H1 (cell line): ENCODE data around the gene SIM2. TPM values are rescaled to one million over a fixed set of nuclear protein-coding genes. Genes with fewer than 3 reads are reported as not detected.

ENCODE experiments used
- CTCF ChIA-PET: fragments of 300-600 bp; sonication (Branson Sonifier 250); formaldehyde crosslinking; loops from one replicate; lab custom pipeline; 2021; ENCODE audit not compliant: partially characterized antibody; lab: Charles Lee
- POLR2A ChIA-PET: fragments of 300-600 bp; sonication (Branson Sonifier 250); formaldehyde crosslinking; loops from one replicate; lab custom pipeline; 2021; ENCODE audit warnings: inconsistent platforms; ENCODE audit not compliant: partially characterized antibody; lab: Charles Lee
- DNase-seq, 2 experiments: peaks; one replicate each; pipeline versions ENCODE4 v3.0.0 to v3.0.0-alpha.2; 2010 to 2022; ENCODE audit warnings: low spot score in 2 of 2, low read depth in 1 of 2, mixed read lengths in 1 of 2
- FAIRE-seq: peaks from 2 replicates; lab custom pipeline; 2011; peaks lifted over from hg19 to GRCh38; lab: Jason Lieb, UNC
- H2AFZ ChIP-seq: 2 replicates; pipeline ENCODE4 v1.8.1; 2012; ENCODE audit warnings: low read length, inconsistent platforms
- H2AK5ac ChIP-seq: 2 replicates; pipeline ENCODE4 v1.6.1; 2013; ENCODE audit warnings: low read depth, low read length
- H2BK120ac ChIP-seq: replicated peaks from 2 replicates; pipeline ENCODE3; 2013; ENCODE audit warnings: low read depth, low read length, inconsistent platforms
- H2BK12ac ChIP-seq: 2 replicates; pipeline ENCODE4 v1.6.1; 2013; ENCODE audit warnings: low read depth, low read length
- H2BK15ac ChIP-seq: 2 replicates; pipeline ENCODE4 v1.6.1; 2013; ENCODE audit warnings: low read length
- H2BK20ac ChIP-seq: 2 replicates; pipeline ENCODE4 v1.6.1; 2013; ENCODE audit warnings: low read length
- H2BK5ac ChIP-seq: 2 replicates; pipeline ENCODE4 v1.6.1; 2013; ENCODE audit warnings: low read depth, low read length
- H3K14ac ChIP-seq: 2 replicates; pipeline ENCODE4 v1.6.1; 2013; ENCODE audit warnings: inconsistent platforms; ENCODE audit not compliant: insufficient read length
- H3K18ac ChIP-seq: 2 replicates; pipeline ENCODE4 v1.6.1; 2013; ENCODE audit warnings: low read length; ENCODE audit errors: extremely low read depth
- H3K23ac ChIP-seq: 2 replicates; pipeline ENCODE4 v1.6.1; 2013; ENCODE audit warnings: inconsistent platforms; ENCODE audit not compliant: insufficient read length
- H3K23me2 ChIP-seq: 2 replicates; pipeline ENCODE4 v1.6.1; 2013; ENCODE audit warnings: low read depth, low read length
- H3K27ac ChIP-seq: 2 replicates; pipeline ENCODE4 v1.6.1; 2011; ENCODE audit warnings: low read depth, low read length, inconsistent platforms
- H3K27me3 ChIP-seq, 4 experiments: replicated peaks in 1 of 4; 1 replicate in 1 of 4; 2 replicates in 3 of 4; pipeline versions ENCODE4 v1.6.1 to v1.8.1; 2011 to 2013; ENCODE audit warnings: low read length in 3 of 4, mild to moderate bottlenecking in 3 of 4, inconsistent platforms in 2 of 4, mixed read lengths in 2 of 4, moderate library complexity in 1 of 4; ENCODE audit not compliant: control insufficient read depth in 3 of 4, insufficient read depth in 3 of 4; ENCODE audit errors: extremely low read depth in 1 of 4
- H3K36me3 ChIP-seq, 4 experiments: 2 replicates each; pipeline versions ENCODE4 v1.6.1 to v1.8.1; 2011 to 2013; ENCODE audit warnings: mild to moderate bottlenecking in 4 of 4, low read length in 3 of 4, moderate library complexity in 2 of 4, control low read depth in 1 of 4, inconsistent platforms in 1 of 4; ENCODE audit not compliant: insufficient read depth in 4 of 4, control insufficient read depth in 2 of 4
- H3K4ac ChIP-seq: replicated peaks from 2 replicates; pipeline ENCODE3; 2013; ENCODE audit warnings: low read length, low read depth, mixed read lengths, inconsistent platforms; ENCODE audit not compliant: insufficient read length
- H3K4me1 ChIP-seq, 4 experiments: replicated peaks in 1 of 4; 1 replicate in 1 of 4; 2 replicates in 3 of 4; pipeline versions ENCODE4 v1.6.1 to v1.8.1; 2011 to 2013; ENCODE audit warnings: low read length in 3 of 4, inconsistent platforms in 2 of 4, mixed read lengths in 1 of 4; ENCODE audit not compliant: insufficient read depth in 4 of 4, control insufficient read depth in 3 of 4
- H3K4me2 ChIP-seq, 2 experiments: 2 replicates each; pipeline versions ENCODE4 v1.6.1 to v1.8.1; 2011 to 2013; ENCODE audit warnings: low read depth in 2 of 2, low read length in 2 of 2, control low read depth in 1 of 2, inconsistent platforms in 1 of 2, mild to moderate bottlenecking in 1 of 2; ENCODE audit not compliant: insufficient read depth in 1 of 2
- H3K4me3 ChIP-seq, 4 experiments: fragments of 200-600, 300-600 bp in 1 of 4; sonication (generic), shearing (Covaris generic), sonication (Bioruptor Twin) in 1 of 4; 2 replicates each; pipeline versions ENCODE4 v1.5.1 to v1.8.1; 2011 to 2016; ENCODE audit warnings: low read length in 4 of 4, low read depth in 3 of 4, control low read depth in 2 of 4, inconsistent platforms in 2 of 4, mild to moderate bottlenecking in 2 of 4, mixed read lengths in 1 of 4, moderate library complexity in 1 of 4; ENCODE audit not compliant: insufficient read depth in 2 of 4; ENCODE audit errors: extremely low read depth in 1 of 4
- H3K56ac ChIP-seq: replicated peaks from 2 replicates; pipeline ENCODE3; 2013; ENCODE audit warnings: low read depth, mild to moderate bottlenecking, mixed read lengths, low read length, inconsistent platforms; ENCODE audit not compliant: insufficient read length
- H3K79me1 ChIP-seq: 2 replicates; pipeline ENCODE4 v1.6.1; 2013; ENCODE audit warnings: low read depth, low read length, control low read depth
- H3K79me2 ChIP-seq, 2 experiments: 2 replicates each; pipeline versions ENCODE4 v1.6.1 to v1.8.1; 2012 to 2013; ENCODE audit warnings: low read length in 2 of 2, mild to moderate bottlenecking in 2 of 2, inconsistent platforms in 1 of 2; ENCODE audit not compliant: insufficient read depth in 2 of 2, control insufficient read depth in 1 of 2
- H3K9ac ChIP-seq, 4 experiments: replicated peaks in 1 of 4; 1 replicate in 1 of 4; 2 replicates in 3 of 4; pipeline versions ENCODE4 v1.6.1 to v1.8.1; 2011 to 2013; ENCODE audit warnings: low read depth in 3 of 4, low read length in 3 of 4, control low read depth in 2 of 4, mild to moderate bottlenecking in 2 of 4, moderate library complexity in 2 of 4, inconsistent platforms in 1 of 4; ENCODE audit errors: extremely low read depth in 1 of 4
- H3K9me3 ChIP-seq, 2 experiments: 2 replicates each; pipeline versions ENCODE4 v1.6.1 to v1.8.1; 2012 to 2013; ENCODE audit warnings: mild to moderate bottlenecking in 2 of 2, moderate library complexity in 2 of 2, control low read depth in 1 of 2, inconsistent platforms in 1 of 2, low read depth in 1 of 2, low read length in 1 of 2, mixed read lengths in 1 of 2; ENCODE audit not compliant: insufficient read depth in 2 of 2
- H4K20me1 ChIP-seq, 2 experiments: replicated peaks in 1 of 2; 2 replicates each; pipeline versions ENCODE3 to v1.8.1; 2011 to 2013; ENCODE audit warnings: inconsistent platforms in 2 of 2, low read length in 2 of 2, mild to moderate bottlenecking in 1 of 2; ENCODE audit not compliant: insufficient read depth in 2 of 2, control insufficient read depth in 1 of 2
- H4K5ac ChIP-seq: 2 replicates; pipeline ENCODE4 v1.6.1; 2013; ENCODE audit warnings: low read length, low read depth, mixed read lengths, inconsistent platforms; ENCODE audit not compliant: insufficient read length
- H4K8ac ChIP-seq: 2 replicates; pipeline ENCODE4 v1.8.0; 2013; ENCODE audit warnings: mild to moderate bottlenecking, moderate library complexity, low read length, inconsistent platforms; ENCODE audit not compliant: insufficient read depth; ENCODE audit errors: extremely low read depth
- H4K91ac ChIP-seq: replicated peaks from 2 replicates; pipeline ENCODE3; 2013; ENCODE audit warnings: low read length, mixed read lengths, inconsistent platforms; ENCODE audit not compliant: insufficient read length
- CBX8 ChIP-seq: fragments of 300-800, 300-1000 bp; sonication (generic); IDR thresholded peaks from 2 replicates; pipeline ENCODE4 v1.7.1; 2016; ENCODE audit warnings: low read depth, low read length, borderline replicate concordance
- EP300 ChIP-seq, 2 experiments: IDR thresholded peaks; 1 replicate in 1 of 2; 2 replicates in 1 of 2; pipeline ENCODE4 v1.6.1; 2011 to 2012; ENCODE audit warnings: low read depth in 2 of 2, low read length in 2 of 2, mild to moderate bottlenecking in 2 of 2, borderline replicate concordance in 1 of 2, inconsistent platforms in 1 of 2, moderate library complexity in 1 of 2
- GABPA ChIP-seq: IDR thresholded peaks from 2 replicates; pipeline ENCODE4 v1.6.1; 2011; ENCODE audit warnings: mild to moderate bottlenecking, low read length, moderate library complexity, borderline replicate concordance; ENCODE audit not compliant: insufficient read depth
- HDAC2 ChIP-seq, 2 experiments: fragments of 300-600 bp in 1 of 2; sonication (generic) in 1 of 2; IDR thresholded peaks; 2 replicates each; pipeline ENCODE4 v1.6.1; 2011 to 2012; ENCODE audit warnings: low read depth in 2 of 2, low read length in 2 of 2, mild to moderate bottlenecking in 2 of 2, moderate library complexity in 2 of 2, borderline replicate concordance in 1 of 2, inconsistent platforms in 1 of 2
- JUN ChIP-seq: IDR thresholded peaks from 2 replicates; pipeline ENCODE4 v1.6.1; 2011; ENCODE audit warnings: low read depth, mild to moderate bottlenecking, improper control_type of control experiment, low read length
- RNF2 ChIP-seq: fragments of 200-900, 300-1000 bp; sonication (generic); IDR thresholded peaks from 2 replicates; pipeline ENCODE4 v1.7.1; 2016; ENCODE audit warnings: borderline replicate concordance, low read depth, mild to moderate bottlenecking, antibody characterized with exemption, low read length; ENCODE audit not compliant: poor library complexity, severe bottlenecking; ENCODE audit errors: missing control alignments
- SIX5 ChIP-seq: IDR thresholded peaks from 2 replicates; pipeline ENCODE4 v1.6.1; 2011; ENCODE audit warnings: mild to moderate bottlenecking, low read depth, low read length
- WGBS, 2 experiments: shearing (Covaris generic) in 1 of 2; methylation state at CpG; one replicate each; pipeline versions ENCODE4 v1.1.6 to v1.1.7; 2013 to 2015; ENCODE audit warnings: low lambda C conversion rate in 2 of 2, mixed read lengths in 2 of 2, inconsistent platforms in 1 of 2, low coverage in 1 of 2, missing lambda C conversion rate in 1 of 2; ENCODE audit not compliant: insufficient replicate concordance in 2 of 2, insufficient coverage in 1 of 2, insufficient read length in 1 of 2; ENCODE audit errors: extremely low coverage in 1 of 2, missing lambda C conversion rate in 1 of 2; 5-methylcytosine and 5-hydroxymethylcytosine counted together
- polyA plus RNA-seq, 7 experiments: library from polyadenylated mRNA; depleted of rRNA in 3 of 7; stranded (reverse) in 5 of 7; unstranded in 2 of 7; fragments of >200 nt in 5 of 7; fragments of 200-250 nt in 2 of 7; gene quantifications; 1 replicate in 5 of 7; 2 replicates in 1 of 7; 4 replicates in 1 of 7; pipeline versions ENCODE4 v1.2.1 to v1.2.3, GENCODE V29; 2011 to 2013; ENCODE audit warnings: missing spikeins in 2 of 7, mixed read lengths in 2 of 7
- total RNA-seq: library from RNA; stranded (reverse); fragmentation: NEBNext Ultra II Directional; extraction: Animal tissue kit (Norgen Biotek cat#: 25700); gene quantifications from 2 replicates; pipeline ENCODE4 v1.2.1, GENCODE V29; 2021
- TF ChIP-seq, protein P1 (sequence below), 3 experiments: IDR thresholded peaks; 1 replicate in 2 of 3; 2 replicates in 1 of 3; pipeline versions ENCODE4 v1.5.1 to v1.6.1; 2011; ENCODE audit warnings: low read length in 3 of 3, mild to moderate bottlenecking in 3 of 3, inconsistent platforms in 2 of 3, low read depth in 1 of 3, moderate library complexity in 1 of 3; ENCODE audit not compliant: insufficient read depth in 1 of 3; ENCODE audit errors: control extremely low read depth in 1 of 3

SIM2 gene
- total and polyA plus RNA-seq, 2 of the 8 experiments (the other 6 are each of a cell fraction or from before 2014, with no cell fraction given): 0.05 to 0.26 TPM

DNA sequence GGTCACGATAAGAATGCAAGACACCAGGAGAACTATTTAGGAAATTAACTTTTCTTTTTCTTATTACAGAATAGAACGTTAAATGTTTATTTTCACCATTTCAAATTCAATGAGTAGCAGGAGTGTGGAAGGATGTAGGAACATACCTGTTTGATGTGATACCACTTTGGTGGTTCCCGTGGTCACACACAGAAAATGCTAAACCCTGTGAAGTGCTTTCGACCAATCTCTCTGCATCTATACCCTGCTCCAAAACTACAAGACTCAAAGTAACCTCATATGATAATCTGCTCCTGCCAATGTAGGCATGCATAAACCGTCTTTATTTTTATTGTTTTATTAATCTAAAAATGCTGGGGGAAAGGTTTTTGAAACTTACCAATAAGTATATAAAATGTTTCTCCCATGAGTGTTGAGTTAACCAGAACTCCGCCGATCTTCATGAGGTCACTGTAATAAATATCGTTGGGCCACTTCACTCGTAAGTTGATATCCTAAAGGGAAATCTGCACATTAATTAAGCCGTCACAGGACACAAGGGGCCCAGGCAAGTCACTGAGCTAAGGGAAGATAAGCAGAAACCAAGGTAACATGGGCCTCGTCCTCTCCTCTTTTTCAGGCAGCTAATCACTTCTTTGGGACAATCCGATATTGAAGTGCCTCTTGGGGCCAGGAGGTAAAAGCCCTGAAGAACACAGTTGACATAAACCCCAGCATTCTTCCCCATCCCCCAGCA, 60.6 kb downstream of the SIM2 start:
- Histone ChIP-seq H2BK20ac (no peak overlapping the region), H3K4me1 (peaks cover 0 to 5% (median 3%) of the 10 kb centered on the region in 4 experiments; a peak in 2 of 7 replicates), H3K4me3 (no peak overlapping the region), H2BK5ac (no peak overlapping the region), H4K20me1 (no peaks in the 10 kb centered on the region), H3K79me1 (no peaks in the 10 kb centered on the region), H2BK12ac (no peak overlapping the region), H3K36me3 (no peaks in the 10 kb centered on the region), H3K9ac (no peak overlapping the region), H3K27ac (no peak overlapping the region), H3K9me3 (no peaks in the 10 kb centered on the region), H3K23me2 (no peaks in the 10 kb centered on the region), H3K18ac (no peak overlapping the region), H3K23ac (no peak overlapping the region), H3K27me3 (no peaks in the 10 kb centered on the region), H4K91ac (no peak overlapping the region), H4K5ac (no peak overlapping the region), H3K79me2 (no peaks in the 10 kb centered on the region), H4K8ac (no peak overlapping the region), H2BK15ac (no peak overlapping the region), H2BK120ac (no peak overlapping the region), H3K14ac (no peak overlapping the region), H2AFZ (no peak overlapping the region), H3K4me2 (no peak overlapping the region), H2AK5ac (no peak overlapping the region), H3K4ac (no peak overlapping the region), H3K56ac (no peak overlapping the region)
- ChIA-PET CTCF (interaction anchor here (0.6 to 3.1 kb wide), 11 partner anchors 9 to 951 kb away, joined by 3 to 16 read pairs (median 3); no protein-coding TSS in a partner anchor), POLR2A (interaction anchor here (0.6 to 1.9 kb wide), 2 partner anchors 10 to 307 kb away, joined by 3 to 9 read pairs; no protein-coding TSS in a partner anchor)
- WGBS, 2 experiments: 81% methylated on average over 12 of the region's 12 CpGs; no CpG with 5 or more reads in 1 of the 2 experiments
- no peak for DNase-seq
- FAIRE-seq: no peak
- TF ChIP-seq, protein P1, sequence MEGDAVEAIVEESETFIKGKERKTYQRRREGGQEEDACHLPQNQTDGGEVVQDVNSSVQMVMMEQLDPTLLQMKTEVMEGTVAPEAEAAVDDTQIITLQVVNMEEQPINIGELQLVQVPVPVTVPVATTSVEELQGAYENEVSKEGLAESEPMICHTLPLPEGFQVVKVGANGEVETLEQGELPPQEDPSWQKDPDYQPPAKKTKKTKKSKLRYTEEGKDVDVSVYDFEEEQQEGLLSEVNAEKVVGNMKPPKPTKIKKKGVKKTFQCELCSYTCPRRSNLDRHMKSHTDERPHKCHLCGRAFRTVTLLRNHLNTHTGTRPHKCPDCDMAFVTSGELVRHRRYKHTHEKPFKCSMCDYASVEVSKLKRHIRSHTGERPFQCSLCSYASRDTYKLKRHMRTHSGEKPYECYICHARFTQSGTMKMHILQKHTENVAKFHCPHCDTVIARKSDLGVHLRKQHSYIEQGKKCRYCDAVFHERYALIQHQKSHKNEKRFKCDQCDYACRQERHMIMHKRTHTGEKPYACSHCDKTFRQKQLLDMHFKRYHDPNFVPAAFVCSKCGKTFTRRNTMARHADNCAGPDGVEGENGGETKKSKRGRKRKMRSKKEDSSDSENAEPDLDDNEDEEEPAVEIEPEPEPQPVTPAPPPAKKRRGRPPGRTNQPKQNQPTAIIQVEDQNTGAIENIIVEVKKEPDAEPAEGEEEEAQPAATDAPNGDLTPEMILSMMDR (IDR thresholded peaks at IDR 0.05; ENCODE audit: control extremely low read depth in 1 of 3, insufficient read depth in 1 of 3, low read depth in 1 of 3, low read length in 3 of 3): no peak
- no peak for TF ChIP-seq JUN
- no peak for TF ChIP-seq RNF2
- no peak for TF ChIP-seq EP300 (IDR thresholded peaks at IDR 0.05; ENCODE audit: borderline replicate concordance in 1 of 2, low read depth in 2 of 2, low read length in 2 of 2)
- TF ChIP-seq CBX8: no peak
- TF ChIP-seq SIX5: no peak
- TF ChIP-seq GABPA: no peak
- TF ChIP-seq HDAC2 (IDR thresholded peaks at IDR 0.05; ENCODE audit: borderline replicate concordance in 1 of 2, low read depth in 2 of 2, low read length in 2 of 2): no peak
